ENCODE results near the gene ZNF641.

- TF ChIP-seq FOXA1 (IDR thresholded peaks at IDR 0.05) (no peak), CTCF (IDR thresholded peaks at IDR 0.05; ENCODE audit: low read depth, low read length, missing input control) (no peak), RAD21 (IDR thresholded peaks at IDR 0.05) (no peak), FOXA2 (IDR thresholded peaks at IDR 0.05) (no peak), ATF3 (IDR thresholded peaks at IDR 0.05) (no peak), TAF1 (conservative IDR thresholded peaks at IDR 0.05) (no peak), YY1 (IDR thresholded peaks at IDR 0.05) (no peak)
These were observed 23.4 kb upstream of the ZNF641 start for GRCh38 chr12:48374164-48374563.

Measured in liver (tissue), 3 donors.